ENCODE measurements around the gene LTB. TPM values are rescaled to one million over a fixed set of nuclear protein-coding genes. Genes with fewer than 3 reads are reported as not detected.

LTB gene
- total and polyA plus RNA-seq, 2 of the 13 experiments (the other 11 are each of a cell fraction or from before 2014, with no cell fraction given), result 0.09 to 0.22 TPM

GRCh38 chr6:31535538-31536324 is 46.5 kb downstream of the LTB start:
- no peaks in the 10 kb centered on the region; a peak in 2 of 5 replicates for H3K27me3 ChIP-seq (ENCODE audit: control insufficient read depth in 1 of 2, insufficient read depth in 2 of 2, low read length in 2 of 2)
- in situ Hi-C loops (cut with HindIII; ENCODE audit: extremely low pct_ligation_motif_present, low pct_unique_long_range_greater_than_20kb) (no loop called here), intact Hi-C loops (cut with micrococcal nuclease; ENCODE audit: unreplicated experiment) (no loop called here)
- ChIA-PET CTCF (ENCODE audit: low intra/inter-chr PET ratio, low total read pairs) (no interaction called here), POLR2A (interaction anchor here (0.7 to 1.2 kb wide), 2 partner anchors 8 to 62 kb away, joined by 3 read pairs; no protein-coding TSS in a partner anchor)
- peaks cover 79% of the 10 kb centered on the region for H3K4me1 ChIP-seq (ENCODE audit: insufficient read depth, low read length)
- H3K27ac ChIP-seq (ENCODE audit: extremely low read length, insufficient read depth, low read length), result no peak overlapping the region
- H4K20me1 ChIP-seq (ENCODE audit: insufficient read depth, low read length), result peaks cover 80% of the 10 kb centered on the region
- FAIRE-seq (no peak), ATAC-seq (no peak), DNase-seq (ENCODE audit: low spot score) (no peak)
- H3K4me3 ChIP-seq (replicated peaks in 1 of 3; ENCODE audit: insufficient read depth in 1 of 3, low read depth in 2 of 3, low read length in 3 of 3), result no peak overlapping the region
- 76% methylated on average over 2 of the region's 2 CpGs for WGBS (ENCODE audit: low lambda C conversion rate)
- BruUV-seq (replicated peaks), result no TSS peak
- no peaks in the 10 kb centered on the region for H3K9me3 ChIP-seq (ENCODE audit: low read length)
- no peak overlapping the region for H2AFZ ChIP-seq (ENCODE audit: low read length)
- no peak overlapping the region for H3K4me2 ChIP-seq (ENCODE audit: low read depth, low read length)
- no peak overlapping the region for H3K9ac ChIP-seq (ENCODE audit: insufficient read depth, low read depth, low read length)
- H3K79me2 ChIP-seq (ENCODE audit: insufficient read depth, low read length), result peaks cover 52% of the 10 kb centered on the region
- H3K36me3 ChIP-seq (replicated peaks in 1 of 2; ENCODE audit: control insufficient read depth in 1 of 2, insufficient read depth in 2 of 2, low read length in 2 of 2), result peaks cover 45 to 95% of the 10 kb centered on the region in 2 experiments
- TF ChIP-seq POLR2A (IDR thresholded peaks at IDR 0.05; ENCODE audit: insufficient read depth in 1 of 2, low read depth in 2 of 2, low read length in 2 of 2), result peak in 1 of 2 experiments; percentile 35; a peak in 1 of 4 replicates
- no peak for TF ChIP-seq ZNF333 (CRISPR knock-in tag; IDR thresholded peaks at IDR 0.05; ENCODE audit: borderline replicate concordance)
- peak; percentile 65 for TF ChIP-seq RBFOX2 (IDR thresholded peaks at IDR 0.05; ENCODE audit: low read depth, low read length)
- TF ChIP-seq, protein P1, sequence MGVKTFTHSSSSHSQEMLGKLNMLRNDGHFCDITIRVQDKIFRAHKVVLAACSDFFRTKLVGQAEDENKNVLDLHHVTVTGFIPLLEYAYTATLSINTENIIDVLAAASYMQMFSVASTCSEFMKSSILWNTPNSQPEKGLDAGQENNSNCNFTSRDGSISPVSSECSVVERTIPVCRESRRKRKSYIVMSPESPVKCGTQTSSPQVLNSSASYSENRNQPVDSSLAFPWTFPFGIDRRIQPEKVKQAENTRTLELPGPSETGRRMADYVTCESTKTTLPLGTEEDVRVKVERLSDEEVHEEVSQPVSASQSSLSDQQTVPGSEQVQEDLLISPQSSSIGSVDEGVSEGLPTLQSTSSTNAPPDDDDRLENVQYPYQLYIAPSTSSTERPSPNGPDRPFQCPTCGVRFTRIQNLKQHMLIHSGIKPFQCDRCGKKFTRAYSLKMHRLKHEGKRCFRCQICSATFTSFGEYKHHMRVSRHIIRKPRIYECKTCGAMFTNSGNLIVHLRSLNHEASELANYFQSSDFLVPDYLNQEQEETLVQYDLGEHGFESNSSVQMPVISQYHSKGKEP (CRISPR knock-in tag; IDR thresholded peaks at IDR 0.05), result no peak

- H3K79me2 ChIP-seq (ENCODE audit: insufficient read depth, low read length), result peaks cover 40% of the 10 kb centered on the region
- H3K4me2 ChIP-seq (ENCODE audit: low read depth, low read length), result no peak overlapping the region
- H3K27me3 ChIP-seq (ENCODE audit: control insufficient read depth in 1 of 2, insufficient read depth in 2 of 2, low read length in 2 of 2), result no peaks in the 10 kb centered on the region
- H2AFZ ChIP-seq (ENCODE audit: low read length), result no peak overlapping the region
- no peak for ATAC-seq
- no TSS peak for BruUV-seq (replicated peaks)
- in situ Hi-C loops (cut with HindIII; ENCODE audit: extremely low pct_ligation_motif_present, low pct_unique_long_range_greater_than_20kb) (no loop called here), intact Hi-C loops (cut with micrococcal nuclease; ENCODE audit: unreplicated experiment) (no loop called here)
- H3K4me1 ChIP-seq (ENCODE audit: insufficient read depth, low read length), result peaks cover 79% of the 10 kb centered on the region
- 94% methylated on average over 24 of the region's 24 CpGs for WGBS (ENCODE audit: low lambda C conversion rate)
- DNase-seq (ENCODE audit: low spot score), result no peak
- no peak overlapping the region for H3K9ac ChIP-seq (ENCODE audit: insufficient read depth, low read depth, low read length)
- no peak overlapping the region for H3K27ac ChIP-seq (ENCODE audit: extremely low read length, insufficient read depth, low read length)
- H3K9me3 ChIP-seq (ENCODE audit: low read length), result no peaks in the 10 kb centered on the region
- ChIA-PET CTCF (ENCODE audit: low intra/inter-chr PET ratio, low total read pairs) (no interaction called here), POLR2A (interaction anchor here (1.3 kb wide), 1 partner anchor 7 kb away, joined by 6 read pairs; the partner anchor contains the start of gene DDX39B)
- H3K4me3 ChIP-seq (replicated peaks in 1 of 3; ENCODE audit: insufficient read depth in 1 of 3, low read depth in 2 of 3, low read length in 3 of 3), result no peak overlapping the region
- no peak for FAIRE-seq
- peaks cover 77% of the 10 kb centered on the region for H4K20me1 ChIP-seq (ENCODE audit: insufficient read depth, low read length)
- H3K36me3 ChIP-seq (replicated peaks in 1 of 2; ENCODE audit: control insufficient read depth in 1 of 2, insufficient read depth in 2 of 2, low read length in 2 of 2), result peaks cover 51 to 95% of the 10 kb centered on the region in 2 experiments
- no peak for TF ChIP-seq ATF7 (IDR thresholded peaks at IDR 0.05)
- no peak for TF ChIP-seq ATF7 (CRISPR knock-in tag; IDR thresholded peaks at IDR 0.05)
- TF ChIP-seq ZBTB33 (CRISPR knock-in tag; IDR thresholded peaks at IDR 0.05), result peak; percentile 56; the same call in 1 of the 2 replicates
- no peak for TF ChIP-seq ZNF547 (CRISPR knock-in tag; IDR thresholded peaks at IDR 0.05)
- TF ChIP-seq, protein P2, sequence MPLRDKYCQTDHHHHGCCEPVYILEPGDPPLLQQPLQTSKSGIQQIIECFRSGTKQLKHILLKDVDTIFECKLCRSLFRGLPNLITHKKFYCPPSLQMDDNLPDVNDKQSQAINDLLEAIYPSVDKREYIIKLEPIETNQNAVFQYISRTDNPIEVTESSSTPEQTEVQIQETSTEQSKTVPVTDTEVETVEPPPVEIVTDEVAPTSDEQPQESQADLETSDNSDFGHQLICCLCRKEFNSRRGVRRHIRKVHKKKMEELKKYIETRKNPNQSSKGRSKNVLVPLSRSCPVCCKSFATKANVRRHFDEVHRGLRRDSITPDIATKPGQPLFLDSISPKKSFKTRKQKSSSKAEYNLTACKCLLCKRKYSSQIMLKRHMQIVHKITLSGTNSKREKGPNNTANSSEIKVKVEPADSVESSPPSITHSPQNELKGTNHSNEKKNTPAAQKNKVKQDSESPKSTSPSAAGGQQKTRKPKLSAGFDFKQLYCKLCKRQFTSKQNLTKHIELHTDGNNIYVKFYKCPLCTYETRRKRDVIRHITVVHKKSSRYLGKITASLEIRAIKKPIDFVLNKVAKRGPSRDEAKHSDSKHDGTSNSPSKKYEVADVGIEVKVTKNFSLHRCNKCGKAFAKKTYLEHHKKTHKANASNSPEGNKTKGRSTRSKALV (CRISPR knock-in tag; IDR thresholded peaks at IDR 0.05), result no peak
- no peak for TF ChIP-seq ISL2 (CRISPR knock-in tag; IDR thresholded peaks at IDR 0.05)
- TF ChIP-seq MED1 (CRISPR knock-in tag; IDR thresholded peaks at IDR 0.05), result no peak
- TF ChIP-seq PCBP2 (optimal IDR thresholded peaks at IDR 0.05; ENCODE audit: low read depth, low read length, poor library complexity, severe bottlenecking), result no peak
Observed at GRCh38 chr6:31534521-31535040, 47.6 kb downstream of the LTB start.
